Renal pelvis (tissue), 4 donors: ENCODE measurements around the gene NXPH2. TPM values are rescaled to one million over a fixed set of nuclear protein-coding genes. Genes with fewer than 3 reads are reported as not detected.
"Not testable (repeated sequence)": the region's sequence is repeated elsewhere in the genome, so short reads cannot be mapped to it uniquely, and the experiment has no call there.

Experiments
- DNase-seq: peaks from one replicate; pipeline ENCODE4 v3.0.0-alpha.2; 2013
- polyA plus RNA-seq, 3 donors: library from polyadenylated mRNA; unstranded; fragments of 120-200 nt; gene quantifications; one replicate each; pipeline ENCODE4 v1.2.1, GENCODE V29; 2013; ENCODE audit not compliant: insufficient read length in 3 of 3

Gene NXPH2
- polyA plus RNA-seq, 3 donors, result 4.7 to 4.8 (median 4.7) TPM

DNA sequence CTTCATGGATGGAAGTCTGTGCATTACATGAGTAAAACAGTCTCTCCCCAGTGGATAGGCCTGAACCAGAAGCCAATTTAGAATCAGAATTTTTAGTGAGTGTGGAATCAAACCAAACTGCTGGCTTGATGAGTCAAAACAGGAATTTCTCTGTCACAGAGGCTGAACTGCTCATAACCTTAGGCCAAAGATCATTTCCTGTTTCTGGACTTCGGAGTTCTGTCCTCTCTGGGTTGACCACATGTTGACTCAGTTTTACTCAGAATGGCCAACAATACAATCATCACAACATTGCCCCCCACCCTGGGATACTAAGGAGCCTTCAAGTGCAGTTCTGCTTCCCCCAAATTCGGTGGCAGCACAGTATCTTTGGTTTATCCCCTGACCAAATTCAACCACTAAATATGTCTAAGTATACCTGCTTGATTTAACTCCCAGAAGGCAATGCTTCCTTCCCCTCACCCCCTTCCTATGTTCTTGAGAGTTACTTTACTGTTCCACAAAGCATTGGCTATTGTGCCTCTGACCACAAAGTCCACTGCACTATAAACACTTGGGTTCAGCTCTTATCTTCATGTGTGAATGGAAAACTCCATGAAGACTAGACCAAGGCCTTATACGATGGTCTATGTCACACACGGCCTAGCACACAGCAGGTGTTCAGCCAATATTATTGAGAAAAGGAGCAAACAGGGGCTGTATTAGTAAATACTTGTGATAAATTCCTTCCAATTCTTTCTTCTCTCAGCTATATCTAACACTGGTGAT is 67.8 kb downstream of the NXPH2 start:
- DNase-seq, result no peak

DNA sequence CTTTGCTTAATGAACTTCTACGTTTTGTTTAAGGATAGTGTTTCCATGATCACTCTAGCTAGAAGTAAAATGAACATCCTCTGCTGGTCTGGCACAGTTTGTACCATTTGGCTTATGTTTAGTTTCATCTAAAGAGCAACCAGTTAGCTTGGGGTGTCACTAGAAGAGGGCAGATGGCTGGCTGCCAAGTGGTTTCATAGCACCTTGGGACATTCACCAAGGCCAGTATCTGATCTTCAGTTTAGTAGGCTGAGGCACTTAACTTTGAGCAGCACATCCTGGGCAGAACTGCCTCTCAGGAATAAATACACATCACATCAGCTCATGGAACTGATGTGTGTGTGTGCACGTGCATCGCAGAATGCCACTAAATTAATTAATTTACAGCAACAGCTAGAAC is 68.4 kb downstream of the NXPH2 start:
- no peak for DNase-seq

DNA sequence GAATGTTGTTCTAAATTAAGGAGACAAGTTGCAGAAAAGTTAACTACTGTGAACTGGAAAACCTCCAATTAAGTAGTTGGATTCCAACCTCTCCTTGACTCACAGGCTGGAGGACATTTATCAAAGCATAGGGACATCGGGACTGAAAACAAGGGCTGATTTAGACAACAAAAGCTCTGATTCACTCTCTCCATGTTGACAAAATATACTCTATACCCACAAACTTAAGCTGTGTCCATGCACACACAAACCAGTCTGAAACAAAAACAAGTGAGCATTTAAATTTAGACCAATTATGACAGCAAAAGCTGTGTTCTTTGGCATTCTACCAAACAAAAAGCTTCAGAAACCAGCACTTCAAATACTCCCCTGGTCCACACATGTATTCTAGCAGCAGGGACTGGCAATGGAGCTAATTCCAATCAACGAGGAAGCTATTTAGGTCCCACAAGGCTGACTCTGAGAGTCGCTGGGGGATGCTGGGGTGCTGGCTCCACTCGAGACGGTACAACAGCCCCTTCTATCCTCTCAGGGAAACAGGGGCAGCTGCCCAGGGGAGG is 71.4 kb downstream of the NXPH2 start:
- DNase-seq, result peak; percentile 17

GRCh38 chr2:138707392-138708074 is 72.7 kb downstream of the NXPH2 start:
- DNase-seq, result no peak

DNA sequence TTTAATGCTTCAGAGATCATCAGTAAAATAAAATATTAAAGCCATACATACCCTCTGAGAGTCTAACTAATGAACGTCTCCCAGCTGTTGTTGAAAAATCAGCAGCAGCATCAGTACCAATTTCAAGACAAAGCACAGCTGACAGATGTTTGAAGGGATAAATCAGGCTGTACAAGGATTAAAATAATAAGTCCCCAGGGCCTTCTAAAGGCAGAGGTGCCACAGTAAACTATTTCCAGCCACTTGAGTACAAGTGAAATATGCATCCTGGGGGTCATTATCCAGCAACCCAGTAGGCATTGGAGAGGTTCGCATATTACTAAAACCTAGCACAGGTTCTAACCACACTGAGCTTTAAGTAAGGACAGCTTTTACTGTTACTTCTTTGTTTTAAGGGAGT is 76.9 kb downstream of the NXPH2 start:
- no peak for DNase-seq

GRCh38 chr2:138700716-138701115 is 79.5 kb downstream of the NXPH2 start:
- DNase-seq, result no peak

DNA sequence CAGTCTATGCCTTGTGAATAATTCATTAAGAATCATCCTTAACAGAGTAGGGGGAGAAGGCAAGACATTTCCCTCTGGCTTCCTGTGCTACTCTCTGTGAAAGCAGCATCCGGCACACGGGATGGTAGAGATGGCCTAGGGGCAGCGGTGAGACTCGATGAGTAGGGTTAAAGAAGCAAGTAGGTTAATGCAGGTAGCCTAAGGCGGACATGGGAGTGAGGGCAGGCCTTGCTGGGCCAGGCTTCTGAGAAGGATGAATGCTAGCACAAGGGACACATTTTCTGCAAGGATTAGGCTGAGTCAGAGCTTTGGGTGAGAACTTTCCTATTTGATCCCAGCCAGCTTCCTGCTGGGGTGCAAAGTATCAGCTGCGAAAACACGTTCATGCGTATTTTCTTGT is 80.8 kb downstream of the NXPH2 start:
- no peak for DNase-seq

DNA sequence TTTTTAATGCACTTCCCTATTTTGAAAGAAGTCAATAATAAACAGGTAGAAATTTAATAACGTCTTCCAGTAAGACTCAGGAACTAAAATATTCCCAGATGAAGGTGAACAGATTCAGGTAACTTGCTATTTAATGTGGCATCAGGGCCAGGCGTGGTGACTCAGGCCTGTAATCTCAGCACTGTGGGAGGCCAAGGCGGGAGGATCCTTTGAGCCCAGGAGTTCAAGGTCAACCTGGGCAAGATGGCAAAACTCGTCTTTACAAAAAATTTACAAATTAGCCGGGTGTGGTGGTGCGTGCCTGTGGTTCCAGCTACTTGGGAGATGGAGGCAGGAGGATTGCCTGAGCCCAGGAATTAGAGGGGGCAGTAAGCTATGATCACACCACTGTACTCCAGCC is 81.8 kb downstream of the NXPH2 start:
- no peak for DNase-seq

- no peak for DNase-seq
Observed at GRCh38 chr2:138691667-138692066, 88.5 kb downstream of the NXPH2 start.

DNA sequence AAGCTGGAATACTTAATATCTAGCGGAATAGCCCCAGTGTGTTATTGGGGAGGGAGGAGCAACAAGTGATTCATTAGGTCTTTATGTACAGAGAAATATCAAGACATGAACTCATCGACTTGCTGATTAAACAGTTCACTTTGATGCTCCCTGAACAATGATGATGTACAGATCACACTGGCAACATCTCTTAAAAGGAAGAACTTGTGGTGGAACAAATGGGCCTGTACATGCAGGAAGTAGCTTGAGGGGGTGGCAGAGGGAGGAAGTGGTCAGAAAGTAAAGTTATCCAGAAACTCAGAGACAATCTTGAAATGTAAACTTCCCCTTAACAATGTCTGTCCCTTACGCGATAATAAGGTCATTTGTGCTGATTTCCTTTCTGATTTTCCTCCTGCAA is 90.5 kb downstream of the NXPH2 start:
- no peak for DNase-seq

DNA sequence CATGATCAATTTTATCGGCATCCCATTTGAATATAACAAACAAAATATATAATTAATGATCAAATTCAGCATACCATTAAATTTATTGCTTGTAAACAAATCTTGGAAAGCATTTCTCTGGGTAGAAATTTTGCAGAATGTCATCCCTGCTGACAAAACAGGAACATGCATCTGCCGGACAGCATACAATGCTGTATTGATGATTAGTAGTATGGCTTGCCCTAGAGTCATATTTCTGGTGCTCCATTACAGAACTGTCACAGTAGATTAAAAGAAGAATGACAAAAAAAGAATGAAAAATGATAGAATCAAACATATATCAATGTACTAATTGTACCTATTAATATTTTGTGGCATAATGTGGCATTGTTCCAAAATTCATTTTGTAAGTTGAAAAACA is 98.0 kb downstream of the NXPH2 start:
- no peak for DNase-seq

- no peak for DNase-seq
Observed at GRCh38 chr2:138677221-138677620, 103.0 kb downstream of the NXPH2 start.

- no peak for DNase-seq
Observed at GRCh38 chr2:138676619-138677021, 103.6 kb downstream of the NXPH2 start.

DNA sequence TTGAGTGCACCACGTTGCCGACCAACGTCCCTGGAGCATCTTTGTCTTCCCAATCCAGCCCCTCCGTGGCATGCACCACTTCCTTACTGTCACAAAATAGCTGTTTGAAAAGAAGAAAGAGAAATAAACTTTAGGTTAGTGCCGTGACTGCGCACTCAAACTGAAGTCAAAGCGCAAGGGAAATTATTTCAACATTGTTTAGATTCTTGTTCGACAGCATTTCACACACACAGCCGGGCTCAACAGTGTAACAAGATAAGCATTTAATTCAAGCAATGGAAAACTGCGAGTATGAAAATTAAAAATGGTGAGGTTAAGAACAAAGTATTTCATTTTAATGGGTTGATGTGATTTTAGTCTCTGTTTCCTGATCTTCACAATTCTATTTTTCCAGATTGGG is 108.6 kb downstream of the NXPH2 start:
- DNase-seq, result no peak

DNA sequence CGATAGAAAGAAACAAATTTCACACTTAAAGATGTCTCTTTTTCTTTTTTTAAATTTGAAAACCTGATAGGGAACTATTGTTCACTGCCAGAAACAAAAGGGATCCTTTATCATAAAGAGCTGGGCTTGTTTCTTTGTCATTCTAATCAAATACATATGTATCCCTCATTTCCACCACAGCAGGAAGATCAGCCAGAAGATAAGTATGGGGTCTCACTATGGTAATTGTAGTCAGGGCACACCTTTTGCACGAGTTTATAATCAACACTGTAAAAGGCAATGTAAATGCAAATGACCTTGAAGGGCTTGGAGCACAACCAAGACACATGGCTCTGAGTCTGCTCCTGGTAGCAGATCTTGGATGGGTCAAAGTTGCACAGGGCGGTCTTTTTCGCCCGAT is 109.5 kb downstream of the NXPH2 start:
- no peak for DNase-seq

DNA sequence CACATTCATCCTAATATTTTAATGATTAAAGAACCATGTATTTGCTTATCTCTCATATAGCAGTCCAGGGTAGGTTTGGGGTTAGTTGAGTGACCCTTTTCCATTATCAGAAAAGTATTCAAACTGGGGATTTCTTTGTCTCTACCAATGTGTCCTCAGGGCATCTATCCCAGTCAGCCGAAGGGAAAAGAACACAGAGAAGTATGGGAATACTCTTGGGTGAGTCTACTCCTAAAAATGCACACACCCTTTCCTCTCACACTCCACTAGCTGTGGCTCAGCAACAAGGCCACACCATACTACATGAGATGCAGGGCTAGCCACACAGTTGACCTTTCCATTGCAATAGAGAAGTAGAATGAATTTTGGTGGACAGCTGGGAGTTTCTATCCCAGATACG is 114.3 kb downstream of the NXPH2 start:
- no peak for DNase-seq

- DNase-seq, result no peak
Observed at GRCh38 chr2:138658187-138658894, 121.8 kb downstream of the NXPH2 start.

DNA sequence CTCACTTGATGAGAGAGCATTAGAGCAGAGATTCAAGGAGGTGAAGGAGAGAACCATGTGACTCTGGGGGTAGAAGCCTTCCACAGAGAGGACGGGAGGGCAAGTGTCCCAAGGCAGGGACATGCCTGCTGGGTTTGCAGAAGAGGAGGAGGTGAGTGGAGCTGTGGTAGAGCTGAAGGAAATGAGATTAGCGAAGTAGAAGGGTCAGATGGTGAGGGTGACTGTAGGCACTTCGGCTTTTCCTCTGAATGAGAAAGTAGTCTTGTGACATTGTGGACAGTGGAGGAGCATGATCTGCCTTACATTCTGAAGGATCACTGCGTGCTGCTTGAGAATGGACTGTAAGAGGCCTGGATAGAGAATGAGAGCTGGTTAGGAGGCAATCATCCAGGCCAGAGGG is 126.0 kb downstream of the NXPH2 start:
- DNase-seq, result no peak

- no peak for DNase-seq
Observed at GRCh38 chr2:138652378-138652777, 127.8 kb downstream of the NXPH2 start.

DNA sequence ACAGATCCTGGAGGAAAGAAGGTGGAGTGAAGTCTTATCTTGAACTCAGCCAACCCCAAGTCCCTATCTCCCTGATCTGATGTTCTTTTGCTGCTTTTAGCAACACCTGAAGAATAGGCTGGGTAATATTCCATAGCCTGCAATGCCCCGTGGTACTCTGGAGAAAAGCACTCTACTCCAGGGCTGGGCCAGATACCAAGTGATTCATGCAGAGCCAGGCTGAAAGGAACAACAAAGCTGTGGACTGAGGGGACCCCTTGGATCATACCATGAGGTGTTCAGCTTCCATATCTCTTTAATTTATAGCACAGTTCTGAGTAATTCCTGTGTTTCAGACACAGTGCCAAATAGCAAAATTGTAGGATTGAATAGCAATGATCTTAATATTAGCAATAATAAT is 130.6 kb downstream of the NXPH2 start:
- DNase-seq, result no peak

- no peak for DNase-seq
Observed at GRCh38 chr2:138648606-138649005, 131.6 kb downstream of the NXPH2 start.

- DNase-seq, result not testable (repeated sequence)
Observed at GRCh38 chr2:138644776-138645175, 135.4 kb downstream of the NXPH2 start.
